Progenitor cell of endocrine pancreas (in vitro differentiated cells): ENCODE data around the gene CCL20. TPM values are rescaled to one million over a fixed set of nuclear protein-coding genes. Genes with fewer than 3 reads are reported as not detected.
A peak's percentile ranks its signal among the peaks of the same experiment; 100 is the strongest.

Experiments used
- DNase-seq: peaks from one replicate; pipeline ENCODE4 v3.0.0; 2021; ENCODE audit warnings: low spot score; ENCODE audit not compliant: unreplicated experiment
- H3K27ac Mint-ChIP-seq: 2 replicates; pipeline ENCODE4 v1.8.0; 2021; ENCODE audit warnings: mild to moderate bottlenecking, moderate library complexity, mixed read lengths
- H3K27me3 Mint-ChIP-seq: 2 replicates; pipeline ENCODE4 v1.8.0; 2021; ENCODE audit warnings: mixed read lengths
- H3K36me3 Mint-ChIP-seq: 2 replicates; pipeline ENCODE4 v1.8.0; 2022; ENCODE audit warnings: mixed read lengths; ENCODE audit not compliant: insufficient read depth
- H3K4me1 Mint-ChIP-seq: 2 replicates; pipeline ENCODE4 v1.8.0; 2021; ENCODE audit warnings: low read depth, mixed read lengths
- H3K4me3 Mint-ChIP-seq: 2 replicates; pipeline ENCODE4 v1.8.0; 2021; ENCODE audit warnings: low read depth, mild to moderate bottlenecking, moderate library complexity, mixed read lengths
- H3K9me3 Mint-ChIP-seq: 2 replicates; pipeline ENCODE4 v1.8.0; 2021; ENCODE audit warnings: low read depth, mixed read lengths
- total RNA-seq: library from RNA; stranded (reverse); gene quantifications from 2 replicates; pipeline ENCODE4 v1.2.1, GENCODE V29; 2021
- TF ChIP-seq, protein P1 (sequence below): fragments of 200-600 bp; sonication (generic); IDR thresholded peaks from one replicate; pipeline ENCODE4 v1.5.0; 2021; ENCODE audit warnings: antibody characterized with exemption, mild to moderate bottlenecking; ENCODE audit not compliant: unreplicated experiment

CCL20 gene
- total RNA-seq, 1 donor from 2014 or later: not detected

DNA sequence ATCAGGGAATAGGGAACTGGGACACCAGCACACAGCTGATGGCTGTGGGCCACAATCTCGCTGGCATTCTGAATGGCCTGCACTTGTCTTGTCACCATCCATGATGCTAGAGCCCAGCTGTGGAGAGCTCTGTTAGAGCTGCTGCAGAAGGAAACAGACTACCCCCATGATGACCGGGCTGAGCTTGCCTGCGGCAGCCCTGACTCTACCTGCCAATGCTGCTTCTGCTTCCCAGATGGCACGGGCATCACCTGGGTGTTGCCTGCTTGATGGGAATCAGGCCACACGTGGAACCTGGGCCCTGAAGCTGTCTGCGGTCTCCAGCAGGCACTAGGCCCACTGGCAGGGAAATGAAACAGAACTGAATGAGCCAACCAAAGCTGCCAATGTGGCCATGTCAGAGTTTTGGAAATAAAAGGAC lies 46.6 kb downstream of the CCL20 start:
- no peak overlapping the region for H3K4me3 Mint-ChIP-seq
- DNase-seq: no peak
- no peaks in the 10 kb centered on the region for H3K4me1 Mint-ChIP-seq
- no peak overlapping the region for H3K27ac Mint-ChIP-seq
- H3K27me3 Mint-ChIP-seq: no peaks in the 10 kb centered on the region
- H3K36me3 Mint-ChIP-seq: no peaks in the 10 kb centered on the region
- TF ChIP-seq, protein P1, sequence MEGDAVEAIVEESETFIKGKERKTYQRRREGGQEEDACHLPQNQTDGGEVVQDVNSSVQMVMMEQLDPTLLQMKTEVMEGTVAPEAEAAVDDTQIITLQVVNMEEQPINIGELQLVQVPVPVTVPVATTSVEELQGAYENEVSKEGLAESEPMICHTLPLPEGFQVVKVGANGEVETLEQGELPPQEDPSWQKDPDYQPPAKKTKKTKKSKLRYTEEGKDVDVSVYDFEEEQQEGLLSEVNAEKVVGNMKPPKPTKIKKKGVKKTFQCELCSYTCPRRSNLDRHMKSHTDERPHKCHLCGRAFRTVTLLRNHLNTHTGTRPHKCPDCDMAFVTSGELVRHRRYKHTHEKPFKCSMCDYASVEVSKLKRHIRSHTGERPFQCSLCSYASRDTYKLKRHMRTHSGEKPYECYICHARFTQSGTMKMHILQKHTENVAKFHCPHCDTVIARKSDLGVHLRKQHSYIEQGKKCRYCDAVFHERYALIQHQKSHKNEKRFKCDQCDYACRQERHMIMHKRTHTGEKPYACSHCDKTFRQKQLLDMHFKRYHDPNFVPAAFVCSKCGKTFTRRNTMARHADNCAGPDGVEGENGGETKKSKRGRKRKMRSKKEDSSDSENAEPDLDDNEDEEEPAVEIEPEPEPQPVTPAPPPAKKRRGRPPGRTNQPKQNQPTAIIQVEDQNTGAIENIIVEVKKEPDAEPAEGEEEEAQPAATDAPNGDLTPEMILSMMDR: no peak
- no peaks in the 10 kb centered on the region for H3K9me3 Mint-ChIP-seq

DNA sequence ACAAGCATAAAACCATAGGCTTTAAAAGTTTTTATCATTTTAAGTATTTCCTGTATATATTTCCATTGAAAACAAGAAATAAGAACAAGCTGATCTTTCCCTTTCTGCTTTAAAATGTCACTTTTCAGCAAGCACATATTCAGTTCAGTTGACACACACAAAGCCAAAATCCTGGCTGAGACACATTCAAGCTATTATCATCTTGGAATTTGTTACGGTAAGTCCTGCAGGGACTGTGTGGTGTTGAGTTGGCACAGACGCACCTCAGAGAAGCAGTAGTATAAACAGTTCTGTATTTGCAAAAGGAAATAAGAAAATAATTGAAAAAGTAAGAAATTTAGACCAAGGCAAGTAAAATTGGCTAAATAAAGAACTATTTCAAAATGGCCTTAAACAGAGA lies 47.4 kb downstream of the CCL20 start:
- no peak overlapping the region for H3K4me3 Mint-ChIP-seq
- no peaks in the 10 kb centered on the region for H3K9me3 Mint-ChIP-seq
- TF ChIP-seq, protein P1: no peak
- H3K27ac Mint-ChIP-seq: no peak overlapping the region
- H3K27me3 Mint-ChIP-seq: no peaks in the 10 kb centered on the region
- no peaks in the 10 kb centered on the region for H3K4me1 Mint-ChIP-seq
- no peaks in the 10 kb centered on the region for H3K36me3 Mint-ChIP-seq
- DNase-seq: no peak

DNA sequence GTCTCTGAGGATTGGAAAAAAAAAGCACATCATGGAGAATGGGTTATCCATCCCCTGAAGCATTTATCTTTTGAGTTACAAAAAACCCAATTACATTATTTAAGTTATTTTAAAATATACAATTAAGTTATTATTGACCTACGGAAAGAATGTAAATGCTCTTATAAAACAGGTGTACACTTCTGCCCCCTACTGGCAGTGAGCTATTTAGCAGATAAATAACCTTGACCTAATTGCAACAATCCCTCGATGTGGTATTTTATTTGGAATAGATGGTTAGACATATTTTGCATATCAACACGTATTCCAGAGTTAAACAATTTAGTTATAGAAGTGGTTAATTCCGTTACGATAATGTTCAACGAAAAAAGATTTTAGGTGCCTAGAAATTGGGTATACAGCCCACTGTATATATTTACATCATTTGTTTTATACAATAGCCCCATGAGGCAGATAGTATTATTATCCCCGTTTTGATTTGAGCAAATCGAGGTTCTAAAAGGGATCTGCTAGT lies 48.6 kb downstream of the CCL20 start:
- TF ChIP-seq, protein P1: peak; percentile 87
- H3K4me3 Mint-ChIP-seq: no peak overlapping the region
- H3K27ac Mint-ChIP-seq: no peak overlapping the region
- DNase-seq: no peak
- no peaks in the 10 kb centered on the region for H3K27me3 Mint-ChIP-seq
- no peaks in the 10 kb centered on the region for H3K36me3 Mint-ChIP-seq
- H3K9me3 Mint-ChIP-seq: no peaks in the 10 kb centered on the region
- no peaks in the 10 kb centered on the region for H3K4me1 Mint-ChIP-seq

DNA sequence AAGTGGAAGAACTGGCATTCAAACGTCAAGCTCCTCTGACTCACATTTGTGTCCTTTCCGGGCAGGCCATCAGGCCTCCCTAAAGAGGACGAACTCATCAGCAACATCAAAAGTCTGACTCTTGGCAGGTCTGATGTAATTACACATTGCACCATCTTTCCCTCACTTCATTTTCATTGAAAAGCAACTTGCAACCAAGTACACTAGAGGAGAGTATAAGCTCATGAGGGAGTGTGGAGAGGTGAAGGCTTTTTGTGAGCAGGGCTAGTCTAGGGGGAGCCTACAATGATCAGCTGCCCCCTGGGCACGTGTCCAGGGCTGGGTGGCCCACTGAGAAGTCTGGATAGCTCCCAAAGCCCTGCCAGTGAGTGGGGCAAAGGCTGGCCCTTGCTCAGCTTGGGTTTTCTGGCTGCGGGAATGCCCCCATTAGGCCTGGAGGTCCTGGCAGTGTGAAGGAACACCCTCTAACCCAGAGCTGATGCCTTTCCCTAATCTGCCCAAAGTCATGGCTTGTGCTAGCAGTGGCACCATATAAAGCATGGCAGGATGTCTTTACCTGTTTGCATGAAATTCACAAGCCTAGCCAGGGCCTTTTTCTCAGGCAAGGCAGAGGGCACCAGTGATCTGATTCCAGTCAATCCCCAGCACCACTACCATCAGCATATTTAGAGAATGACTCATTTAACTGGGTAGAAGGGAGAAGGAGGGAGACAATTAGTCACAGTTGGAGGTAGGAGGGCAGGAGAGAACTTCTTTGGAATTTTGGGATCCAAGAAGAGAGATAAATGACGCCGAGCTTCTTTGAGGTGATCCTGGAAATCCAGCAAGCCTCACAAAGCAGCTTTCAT lies 49.3 kb downstream of the CCL20 start:
- DNase-seq: no peak
- Mint-ChIP-seq H3K4me1 (no peaks in the 10 kb centered on the region), H3K27me3 (no peaks in the 10 kb centered on the region), H3K27ac (no peak overlapping the region), H3K9me3 (no peaks in the 10 kb centered on the region), H3K36me3 (no peaks in the 10 kb centered on the region), H3K4me3 (no peak overlapping the region)
- TF ChIP-seq, protein P1: no peak

DNA sequence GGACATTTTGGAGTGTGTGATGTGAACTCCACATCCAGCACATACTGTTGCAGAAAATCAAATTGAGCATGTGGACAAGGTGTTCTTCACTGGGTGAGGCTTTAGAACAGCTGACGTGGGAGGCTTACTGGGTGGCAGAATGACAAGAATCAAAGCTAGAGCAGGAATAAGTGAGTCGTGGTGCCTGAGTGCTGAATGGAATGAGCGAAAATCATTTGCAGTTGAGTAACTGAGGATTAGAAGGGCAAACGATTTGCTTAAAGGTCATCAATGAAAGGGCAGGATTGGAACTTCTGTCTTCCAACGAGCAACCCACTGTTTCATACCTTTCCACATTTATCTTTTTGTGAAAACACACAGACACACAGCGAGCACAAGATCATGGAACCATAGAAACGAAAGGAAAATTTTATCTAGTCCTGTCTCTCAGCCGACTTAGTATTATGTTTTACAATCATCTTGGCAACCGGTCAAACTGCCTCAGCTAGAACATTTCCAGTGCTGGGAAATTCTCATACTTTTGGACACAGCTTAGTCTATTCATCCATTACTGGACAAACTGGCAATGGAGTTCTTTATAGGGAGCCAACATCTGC lies 50.6 kb downstream of the CCL20 start:
- Mint-ChIP-seq H3K4me1 (no peaks in the 10 kb centered on the region), H3K27me3 (peaks cover under 1% of the 10 kb centered on the region), H3K9me3 (no peaks in the 10 kb centered on the region), H3K4me3 (no peak overlapping the region), H3K36me3 (no peaks in the 10 kb centered on the region), H3K27ac (no peak overlapping the region)
- no peak for DNase-seq
- TF ChIP-seq, protein P1: no peak
